A549 (cell line): ENCODE data around the gene TRIM29. TPM values are rescaled to one million over a fixed set of nuclear protein-coding genes. Genes with fewer than 3 reads are reported as not detected.

ENCODE experiments used
- ATAC-seq, 2 experiments: fragments of 200-7000 bp in 1 of 2; fragments of >200 bp in 1 of 2; cut with Nextera tagmentation in 1 of 2; cut with Tn5 transposase in 1 of 2; 3 replicates each; pipeline versions ENCODE4 v1.8.0 to v1.9.1; 2018 to 2020; ENCODE audit warnings: mild to moderate bottlenecking in 1 of 2, moderate library complexity in 1 of 2
- CTCF ChIA-PET: fragments of 300-600 bp; sonication (Branson Sonifier 250); formaldehyde crosslinking; extraction: SDS; loops from one replicate; lab custom pipeline; 2021; ENCODE audit warnings: antibody characterized with exemption, inconsistent platforms; lab: Yijun Ruan, JAX
- POLR2A ChIA-PET: fragments of 350-600 bp; formaldehyde crosslinking; extraction: SDS; loops from one replicate; lab custom pipeline; 2021; ENCODE audit warnings: antibody characterized with exemption, inconsistent platforms; lab: Yijun Ruan, JAX
- DNase-seq, 2 experiments: peaks; one replicate each; pipeline versions ENCODE4 v3.0.0 to v3.0.0-alpha.2; 2011 to 2016; ENCODE audit warnings: low read depth in 1 of 2, low spot score in 1 of 2
- FAIRE-seq: peaks from 2 replicates; lab custom pipeline; 2011; peaks lifted over from hg19 to GRCh38; lab: Jason Lieb, UNC
- H3K27ac ChIP-seq, 2 experiments: fragments of >200 bp; sonication (Bioruptor Twin); formaldehyde crosslinking; 3 replicates each; pipeline ENCODE4 v1.5.1; 2016 to 2017
- H3K4me1 ChIP-seq: fragments of >200 bp; sonication (Bioruptor Twin); formaldehyde crosslinking; 3 replicates; pipeline ENCODE4 v1.6.1; 2016
- H3K4me2 ChIP-seq: fragments of >200 bp; sonication (Bioruptor Twin); formaldehyde crosslinking; 3 replicates; pipeline ENCODE4 v1.6.1; 2016
- H3K4me3 ChIP-seq: fragments of >200 bp; sonication (Bioruptor Twin); formaldehyde crosslinking; 3 replicates; pipeline ENCODE4 v1.5.1; 2016
- H3K9me3 ChIP-seq: fragments of >200 bp; sonication (Bioruptor Twin); formaldehyde crosslinking; 3 replicates; pipeline ENCODE4 v1.6.1; 2016
- CBX8 ChIP-seq: fragments of 200-600 bp; sonication (generic); IDR thresholded peaks from 2 replicates; pipeline ENCODE4 v1.6.1; 2016
- CHD2 ChIP-seq: fragments of 150-350 bp; IDR thresholded peaks from 2 replicates; pipeline ENCODE4 v1.6.1; 2014; ENCODE audit warnings: low read length; ENCODE audit not compliant: partially characterized antibody
- CTCF ChIP-seq: fragments of >200 bp; sonication (Bioruptor Twin); formaldehyde crosslinking; IDR thresholded peaks from 3 replicates; pipeline ENCODE4 v1.5.1; 2016
- EHMT2 ChIP-seq: fragments of 200-600 bp; sonication (generic); IDR thresholded peaks from 2 replicates; pipeline ENCODE4 v1.6.1; 2016; ENCODE audit warnings: antibody characterized with exemption, low read depth, mild to moderate bottlenecking, moderate library complexity
- ELK1 ChIP-seq: fragments of 150-350 bp; IDR thresholded peaks from 2 replicates; pipeline ENCODE4 v1.6.1; 2014; ENCODE audit warnings: low read depth, mild to moderate bottlenecking, low read length
- ESRRA ChIP-seq: fragments of 150-350 bp; IDR thresholded peaks from 2 replicates; pipeline ENCODE4 v1.6.1; 2014; ENCODE audit warnings: mild to moderate bottlenecking, low read length, borderline replicate concordance
- FOSL2 ChIP-seq, 2 experiments: fragments of 450-650 bp in 1 of 2; fragments of >200 bp in 1 of 2; sonication (Bioruptor Twin) in 1 of 2; formaldehyde crosslinking; IDR thresholded peaks; 2 replicates each; pipeline versions ENCODE4 v1.5.0 to v1.6.1; 2016 to 2020; ENCODE audit warnings: mild to moderate bottlenecking in 1 of 2, moderate library complexity in 1 of 2
- GATA3 ChIP-seq: IDR thresholded peaks from 2 replicates; pipeline ENCODE4 v1.6.1; 2012; ENCODE audit warnings: borderline replicate concordance
- HEYL ChIP-seq: fragments of 250-450 bp; sonication (Bioruptor Pico); IDR thresholded peaks from 2 replicates; pipeline ENCODE4 v1.8.0; 2021; ENCODE audit warnings: mild to moderate bottlenecking, moderate library complexity
- HOXB5 ChIP-seq: fragments of 250-450 bp; sonication (Bioruptor Pico); IDR thresholded peaks from 2 replicates; pipeline ENCODE4 v1.5.0; 2020; ENCODE audit warnings: mild to moderate bottlenecking, moderate library complexity
- KDM1A ChIP-seq: fragments of 200-600 bp; sonication (generic); IDR thresholded peaks from 2 replicates; pipeline ENCODE4 v1.6.1; 2016; ENCODE audit warnings: low read depth, mild to moderate bottlenecking
- MAX ChIP-seq: IDR thresholded peaks from 2 replicates; pipeline ENCODE4 v1.6.1; 2012
- NFE2L2 ChIP-seq: fragments of 150-350 bp; conservative IDR thresholded peaks from 2 replicates; pipeline ENCODE4 v1.6.1; 2014; ENCODE audit warnings: low read length
- PHF8 ChIP-seq: fragments of 200-600 bp; sonication (generic); IDR thresholded peaks from 2 replicates; pipeline ENCODE4 v1.6.1; 2016; ENCODE audit warnings: low read depth, mild to moderate bottlenecking, antibody characterized with exemption, moderate library complexity, borderline replicate concordance
- RAD21 ChIP-seq, 2 experiments: fragments of >200 bp in 1 of 2; sonication (Bioruptor Twin) in 1 of 2; formaldehyde crosslinking in 1 of 2; IDR thresholded peaks in 1 of 2; conservative IDR thresholded peaks in 1 of 2; 2 replicates in 1 of 2; 3 replicates in 1 of 2; pipeline ENCODE4 v1.6.1; 2012 to 2018; ENCODE audit warnings: inconsistent platforms in 1 of 2
- REST ChIP-seq: fragments of 200-600 bp; sonication (generic); IDR thresholded peaks from 2 replicates; pipeline ENCODE4 v1.6.1; 2016; ENCODE audit warnings: antibody characterized with exemption, mild to moderate bottlenecking, moderate library complexity
- RFX5 ChIP-seq: fragments of 450-650 bp; IDR thresholded peaks from 2 replicates; pipeline ENCODE4 v1.7.1; 2014; ENCODE audit warnings: antibody characterized with exemption, mild to moderate bottlenecking, moderate library complexity
- USF2 ChIP-seq: fragments of 450-650 bp; IDR thresholded peaks from 2 replicates; pipeline ENCODE4 v1.6.1; 2014; ENCODE audit warnings: antibody characterized with exemption
- ZC3H11A ChIP-seq: fragments of 450-650 bp; IDR thresholded peaks from 2 replicates; pipeline ENCODE4 v1.6.1; 2014; ENCODE audit warnings: antibody characterized with exemption, mild to moderate bottlenecking
- ZFP36 ChIP-seq: fragments of 450-650 bp; IDR thresholded peaks from 2 replicates; pipeline ENCODE4 v1.6.1; 2014; ENCODE audit warnings: borderline replicate concordance; ENCODE audit not compliant: partially characterized antibody
- ZSCAN20 ChIP-seq: fragments of 250-450 bp; sonication (Bioruptor Pico); IDR thresholded peaks from 2 replicates; pipeline ENCODE4 v1.8.0; 2022; ENCODE audit warnings: mild to moderate bottlenecking, moderate library complexity
- WGBS: methylation state at CpG from one replicate; pipeline ENCODE4 v1.1.6; 2017; ENCODE audit errors: missing lambda C conversion rate; 5-methylcytosine and 5-hydroxymethylcytosine counted together
- polyA plus RNA-seq, 4 experiments: library from polyadenylated mRNA; depleted of rRNA in 3 of 4; stranded (reverse); fragments of >200 nt; fragmentation: RNase III in 1 of 4; extraction: RNeasy Plus Mini Kit Qiagen cat#74134 plus additional on column Dnase treatment in 1 of 4; gene quantifications; 2 replicates in 3 of 4; 3 replicates in 1 of 4; pipeline ENCODE4 v1.2.3, GENCODE V29; 2011 to 2017

Gene TRIM29
- polyA plus RNA-seq, 2 of the 4 experiments (the other 2 are of a cell fraction): 2.7 to 3.6 TPM

- H3K9me3 ChIP-seq: no peaks in the 10 kb centered on the region
- no peak overlapping the region for H3K27ac ChIP-seq
- H3K4me3 ChIP-seq: no peak overlapping the region
- POLR2A ChIA-PET: no interaction called here
- no peaks in the 10 kb centered on the region for H3K4me1 ChIP-seq
- no peak for TF ChIP-seq RAD21 (conservative IDR thresholded peaks at IDR 0.05 in 1 of 2, IDR thresholded peaks at IDR 0.05 in 1 of 2)
- TF ChIP-seq ELK1: no peak
- TF ChIP-seq CBX8: no peak
- no peak for TF ChIP-seq REST
- no peak for TF ChIP-seq PHF8
- no peak for TF ChIP-seq KDM1A
- TF ChIP-seq CHD2: no peak
- TF ChIP-seq, all 56 proteins: peak for 0
- CTCF ChIA-PET: no interaction called here
- H3K4me2 ChIP-seq: no peak overlapping the region
- no peak for FAIRE-seq
- WGBS: 71% methylated on average over 15 of the region's 15 CpGs
- ATAC-seq: no peak
- no peak for DNase-seq
Observed at GRCh38 chr11:120104041-120104565, 33.8 kb downstream of the TRIM29 start.

- no peak overlapping the region for H3K4me3 ChIP-seq
- no peaks in the 10 kb centered on the region for H3K4me1 ChIP-seq
- FAIRE-seq (no peak), DNase-seq (no peak), ATAC-seq (no peak)
- TF ChIP-seq NFE2L2: no peak
- TF ChIP-seq MAX: no peak
- no peak for TF ChIP-seq CBX8
- no peak for TF ChIP-seq EHMT2
- TF ChIP-seq HEYL (CRISPR knock-in tag): no peak
- TF ChIP-seq HOXB5 (CRISPR knock-in tag): no peak
- no peak for TF ChIP-seq ZSCAN20
- TF ChIP-seq ESRRA: no peak
- no peak for TF ChIP-seq ZC3H11A
- no peak for TF ChIP-seq FOSL2 (IDR thresholded peaks at IDR 0.05)
- TF ChIP-seq FOSL2 (CRISPR knock-in tag; IDR thresholded peaks at IDR 0.05): no peak
- no peak for TF ChIP-seq GATA3
- no peak for TF ChIP-seq USF2
- no peak for TF ChIP-seq RAD21 (conservative IDR thresholded peaks at IDR 0.05 in 1 of 2, IDR thresholded peaks at IDR 0.05 in 1 of 2)
- TF ChIP-seq ZFP36: no peak
- no peak for TF ChIP-seq PHF8
- TF ChIP-seq CTCF: no peak
- TF ChIP-seq RFX5: no peak
- no peaks in the 10 kb centered on the region for H3K9me3 ChIP-seq
- no peak overlapping the region for H3K27ac ChIP-seq
- no peak overlapping the region for H3K4me2 ChIP-seq
- ChIA-PET CTCF (interaction anchor here (1.2 kb wide), 1 partner anchor 436 kb away, joined by 4 read pairs; no protein-coding TSS in a partner anchor), POLR2A (no interaction called here)
- 26% methylated on average over 3 of the region's 3 CpGs for WGBS
Observed at GRCh38 chr11:120102864-120103122, 35.1 kb downstream of the TRIM29 start.
